Lower leg skin (tissue), 3 donors: ENCODE data around the gene PDE1A.

ENCODE experiments used
- CTCF ChIP-seq, 3 donors: fragments of 450-650 bp; IDR thresholded peaks; one replicate each; pipeline ENCODE4 v1.5.1; 2016; ENCODE audit warnings: antibody characterized with exemption in 3 of 3, mild to moderate bottlenecking in 3 of 3, moderate library complexity in 2 of 3
- POLR2A ChIP-seq, 2 donors: fragments of 450-650 bp; IDR thresholded peaks; one replicate each; pipeline ENCODE4 v1.6.1; 2016 to 2017; ENCODE audit warnings: antibody characterized with exemption in 2 of 2, mild to moderate bottlenecking in 1 of 2, moderate library complexity in 1 of 2

GRCh38 chr2:182280118-182280517 is 146.7 kb downstream of the PDE1A start:
- TF ChIP-seq POLR2A (IDR thresholded peaks at IDR 0.05): no peak
- no peak for TF ChIP-seq CTCF (IDR thresholded peaks at IDR 0.05)
